Neural progenitor cell (in vitro differentiated cells): ENCODE measurements around the gene KCNAB1.

Source experiments
- CTCF ChIP-seq: fragments of 200-600 bp; sonication (generic); IDR thresholded peaks from 2 replicates; pipeline ENCODE4 v1.5.1; 2017; ENCODE audit warnings: antibody characterized with exemption, mild to moderate bottlenecking
- EZH2 ChIP-seq: fragments of 200-600 bp; sonication (generic); IDR thresholded peaks from 2 replicates; pipeline ENCODE4 v1.6.1; 2017; ENCODE audit warnings: antibody characterized with exemption, mild to moderate bottlenecking, moderate library complexity
- EZH2phosphoT487 ChIP-seq: fragments of 200-600 bp; sonication (generic); IDR thresholded peaks from 2 replicates; pipeline ENCODE4 v1.6.1; 2017; ENCODE audit warnings: antibody characterized with exemption

GRCh38 chr3:156216216-156216615, 95.8 kb downstream of the KCNAB1 start:
- TF ChIP-seq EZH2 (no peak), CTCF (no peak), EZH2phosphoT487 (no peak)
